Liver (tissue), 9 donors: ENCODE data around the gene SIRT5. TPM values are rescaled to one million over a fixed set of nuclear protein-coding genes. Genes with fewer than 3 reads are reported as not detected.

Source experiments
- DNase-seq: peaks from one replicate; pipeline ENCODE4 v3.0.0-alpha.2; 2017; ENCODE audit warnings: low spot score
- H3K27ac ChIP-seq, 2 donors: one replicate each; pipeline ENCODE4 v1.7.0; 2013; ENCODE audit warnings: inconsistent platforms in 2 of 2, low read length in 2 of 2, control low read depth in 1 of 2, low read depth in 1 of 2, mild to moderate bottlenecking in 1 of 2
- H3K27me3 ChIP-seq, 4 donors: one replicate each; pipeline versions ENCODE4 v1.6.1 to v1.7.0; 2013; ENCODE audit warnings: low read length in 3 of 4, inconsistent platforms in 1 of 4, mild to moderate bottlenecking in 1 of 4, moderate library complexity in 1 of 4; ENCODE audit not compliant: control insufficient read depth in 4 of 4, insufficient read depth in 4 of 4
- H3K36me3 ChIP-seq, 4 donors: one replicate each; pipeline versions ENCODE4 v1.6.1 to v1.7.0; 2013; ENCODE audit warnings: low read length in 3 of 4, mild to moderate bottlenecking in 3 of 4, low read depth in 1 of 4, moderate library complexity in 1 of 4; ENCODE audit not compliant: control insufficient read depth in 4 of 4, insufficient read depth in 3 of 4
- H3K4me1 ChIP-seq, 4 donors: one replicate each; pipeline versions ENCODE4 v1.6.1 to v1.7.0; 2013; ENCODE audit warnings: low read length in 3 of 4, mild to moderate bottlenecking in 3 of 4, moderate library complexity in 1 of 4; ENCODE audit not compliant: control insufficient read depth in 4 of 4, insufficient read depth in 4 of 4
- H3K4me3 ChIP-seq, 3 donors: one replicate each; pipeline versions ENCODE4 v1.6.1 to v1.7.0; 2013; ENCODE audit warnings: low read length in 3 of 3, control low read depth in 1 of 3, low read depth in 1 of 3, mild to moderate bottlenecking in 1 of 3
- H3K9ac ChIP-seq, 2 donors: one replicate each; pipeline ENCODE4 v1.7.0; 2013; ENCODE audit warnings: low read length in 2 of 2, mild to moderate bottlenecking in 2 of 2, moderate library complexity in 2 of 2, control low read depth in 1 of 2, low read depth in 1 of 2
- H3K9me3 ChIP-seq, 4 donors: one replicate each; pipeline versions ENCODE4 v1.6.1 to v1.7.0; 2013; ENCODE audit warnings: low read length in 3 of 4; ENCODE audit not compliant: control insufficient read depth in 4 of 4
- ATF3 ChIP-seq: IDR thresholded peaks from 2 replicates; pipeline ENCODE4 v1.6.1; 2016; ENCODE audit warnings: antibody characterized with exemption
- CTCF ChIP-seq: fragments of 150-350 bp; IDR thresholded peaks from 2 replicates; pipeline ENCODE4 v1.5.1; 2017; ENCODE audit warnings: improper control_type of control experiment, low read depth, low read length; ENCODE audit not compliant: missing input control
- EGR1 ChIP-seq, 2 donors: IDR thresholded peaks; 2 replicates each; pipeline ENCODE4 v1.6.1; 2016 to 2018; ENCODE audit warnings: antibody characterized with exemption in 2 of 2, low read depth in 2 of 2
- FOXA1 ChIP-seq: IDR thresholded peaks from 2 replicates; pipeline ENCODE4 v1.6.1; 2016; ENCODE audit warnings: antibody characterized with exemption
- GABPA ChIP-seq, 2 donors: IDR thresholded peaks in 1 of 2; conservative IDR thresholded peaks in 1 of 2; 2 replicates each; pipeline ENCODE4 v1.6.1; 2016; ENCODE audit warnings: antibody characterized with exemption in 2 of 2, mild to moderate bottlenecking in 1 of 2, moderate library complexity in 1 of 2
- HNF4A ChIP-seq, 2 donors: conservative IDR thresholded peaks; 2 replicates each; pipeline ENCODE4 v1.6.1; 2016; ENCODE audit warnings: antibody characterized with exemption in 2 of 2, mild to moderate bottlenecking in 2 of 2
- JUND ChIP-seq, 2 donors: IDR thresholded peaks; 2 replicates each; pipeline ENCODE4 v1.6.1; 2016; ENCODE audit warnings: antibody characterized with exemption in 2 of 2
- MAX ChIP-seq: IDR thresholded peaks from 2 replicates; pipeline ENCODE4 v1.6.1; 2016; ENCODE audit warnings: antibody characterized with exemption
- RAD21 ChIP-seq, 2 donors: IDR thresholded peaks; 2 replicates each; pipeline ENCODE4 v1.6.1; 2016; ENCODE audit warnings: antibody characterized with exemption in 2 of 2, mild to moderate bottlenecking in 2 of 2
- REST ChIP-seq: IDR thresholded peaks from 2 replicates; pipeline ENCODE4 v1.6.1; 2016; ENCODE audit warnings: antibody characterized with exemption, mild to moderate bottlenecking
- RXRA ChIP-seq, 2 donors: IDR thresholded peaks; 2 replicates each; pipeline ENCODE4 v1.6.1; 2017 to 2018; ENCODE audit warnings: antibody characterized with exemption in 2 of 2, mild to moderate bottlenecking in 1 of 2
- TAF1 ChIP-seq: conservative IDR thresholded peaks from 2 replicates; pipeline ENCODE4 v1.6.1; 2016; ENCODE audit warnings: antibody characterized with exemption, mild to moderate bottlenecking
- ZBTB33 ChIP-seq: IDR thresholded peaks from 2 replicates; pipeline ENCODE4 v1.6.1; 2016; ENCODE audit warnings: antibody characterized with exemption
- whole genome bisulfite sequencing: extraction: QIAGEN DNeasy Blood & Tissue Kit; methylation state at CpG from one replicate; pipeline ENCODE4 v1.1.7; 2013; 5-methylcytosine and 5-hydroxymethylcytosine counted together
- polyA plus RNA-seq, 2 donors: library from polyadenylated mRNA; stranded (reverse) in 1 of 2; unstranded in 1 of 2; fragments of 200-250 nt in 1 of 2; fragments of >200 nt in 1 of 2; fragmentation: Nextera tagmentation in 1 of 2; extraction: Ambion mirVana in 1 of 2; gene quantifications; one replicate each; pipeline versions ENCODE4 v1.2.1 to v1.2.3, GENCODE V29; 2013 to 2015
- total RNA-seq, 2 donors: library from RNA; depleted of rRNA; stranded (reverse); fragments of >200 nt; gene quantifications; one replicate each; pipeline ENCODE4 v1.2.3, GENCODE V29; 2014
- donor health status: healthy.
- donor health status: healthy.
- donor health status: healthy.
- donor health status: healthy.
- donor health status: healthy.

Gene SIRT5
- total and polyA plus RNA-seq, 4 donors: 7.5 to 12.6 (median 8.8) TPM

GRCh38 chr6:13528777-13529343 lies 45.5 kb upstream of the SIRT5 start:
- H3K9me3 ChIP-seq: no peaks in the 10 kb centered on the region
- no peak overlapping the region for H3K9ac ChIP-seq
- WGBS: 71% methylated on average over 8 of the region's 8 CpGs
- H3K36me3 ChIP-seq: no peaks in the 10 kb centered on the region
- TF ChIP-seq FOXA1 (no peak), RXRA (IDR thresholded peaks at IDR 0.05) (no peak), EGR1 (IDR thresholded peaks at IDR 0.05; ENCODE audit: low read depth in 2 of 2) (no peak), REST (no peak), CTCF (no peak), MAX (no peak), ATF3 (no peak)
- no peak overlapping the region for H3K4me3 ChIP-seq
- no peaks in the 10 kb centered on the region for H3K27me3 ChIP-seq
- H3K4me1 ChIP-seq: peaks cover 0 to 7% (median 0%) of the 10 kb centered on the region in 4 donors
- no peak for DNase-seq
- no peak overlapping the region for H3K27ac ChIP-seq

- H3K4me1 ChIP-seq: peaks cover 0 to 17% (median 4%) of the 10 kb centered on the region in 4 donors
- H3K27me3 ChIP-seq: no peaks in the 10 kb centered on the region
- no peak overlapping the region for H3K4me3 ChIP-seq
- no peak overlapping the region for H3K27ac ChIP-seq
- no peaks in the 10 kb centered on the region for H3K36me3 ChIP-seq
- no peak overlapping the region for H3K9ac ChIP-seq
- TF ChIP-seq CTCF (no peak), ATF3 (no peak), HNF4A (conservative IDR thresholded peaks at IDR 0.05) (no peak), RXRA (IDR thresholded peaks at IDR 0.05) (no peak), GABPA (IDR thresholded peaks at IDR 0.05 in 1 of 2, conservative IDR thresholded peaks at IDR 0.05 in 1 of 2) (no peak), TAF1 (no peak), REST (no peak), EGR1 (IDR thresholded peaks at IDR 0.05; ENCODE audit: low read depth in 2 of 2) (no peak), JUND (IDR thresholded peaks at IDR 0.05) (no peak), RAD21 (IDR thresholded peaks at IDR 0.05) (no peak), ZBTB33 (no peak)
- H3K9me3 ChIP-seq: no peaks in the 10 kb centered on the region
- WGBS: 88% methylated on average over 4 of the region's 4 CpGs
- no peak for DNase-seq
Measured at GRCh38 chr6:13531956-13532355, 42.4 kb upstream of the SIRT5 start.
